GM19438 (cell line): ENCODE measurements around the gene HTR1E.
"Not testable (repeated sequence)": the region's sequence is repeated elsewhere in the genome, so short reads cannot be mapped to it uniquely, and the experiment has no call there.

Experiments
- ATAC-seq: cut with Tn5 transposase; IDR thresholded peaks from one replicate; pipeline ENCODE4 v1.9.1; 2021; ENCODE audit warnings: low read depth; ENCODE audit not compliant: unreplicated experiment

HTR1E gene, protein sequence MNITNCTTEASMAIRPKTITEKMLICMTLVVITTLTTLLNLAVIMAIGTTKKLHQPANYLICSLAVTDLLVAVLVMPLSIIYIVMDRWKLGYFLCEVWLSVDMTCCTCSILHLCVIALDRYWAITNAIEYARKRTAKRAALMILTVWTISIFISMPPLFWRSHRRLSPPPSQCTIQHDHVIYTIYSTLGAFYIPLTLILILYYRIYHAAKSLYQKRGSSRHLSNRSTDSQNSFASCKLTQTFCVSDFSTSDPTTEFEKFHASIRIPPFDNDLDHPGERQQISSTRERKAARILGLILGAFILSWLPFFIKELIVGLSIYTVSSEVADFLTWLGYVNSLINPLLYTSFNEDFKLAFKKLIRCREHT

GRCh38 chr6:86937219-86938079 is at the start of gene HTR1E:
HTR1E (plus strand) TSS chr6:86937528; CDS start chr6:87015335, 77,807 bp downstream.
- ATAC-seq = peak; percentile 66

GRCh38 chr6:86888301-86888700 is 49.0 kb upstream of the HTR1E start:
- ATAC-seq = no peak

DNA sequence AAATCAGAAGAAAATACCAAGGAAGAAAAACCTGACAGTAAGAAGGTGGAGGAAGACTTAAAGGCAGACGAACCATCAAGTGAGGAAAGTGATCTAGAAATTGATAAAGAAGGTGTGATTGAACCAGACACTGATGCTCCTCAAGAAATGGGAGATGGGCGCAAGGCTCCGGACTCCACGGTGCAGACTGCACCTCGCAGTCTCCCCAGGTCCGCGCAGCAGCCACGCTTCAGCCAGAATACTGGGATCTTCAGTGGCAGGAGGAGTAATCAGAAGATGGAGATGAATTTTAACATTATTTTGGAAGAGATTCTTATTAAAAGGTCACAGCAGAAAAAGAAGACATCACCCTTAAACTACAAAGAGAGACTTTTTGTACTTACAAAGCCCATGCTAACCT is 40.1 kb upstream of the HTR1E start:
- ATAC-seq = not testable (repeated sequence)

DNA sequence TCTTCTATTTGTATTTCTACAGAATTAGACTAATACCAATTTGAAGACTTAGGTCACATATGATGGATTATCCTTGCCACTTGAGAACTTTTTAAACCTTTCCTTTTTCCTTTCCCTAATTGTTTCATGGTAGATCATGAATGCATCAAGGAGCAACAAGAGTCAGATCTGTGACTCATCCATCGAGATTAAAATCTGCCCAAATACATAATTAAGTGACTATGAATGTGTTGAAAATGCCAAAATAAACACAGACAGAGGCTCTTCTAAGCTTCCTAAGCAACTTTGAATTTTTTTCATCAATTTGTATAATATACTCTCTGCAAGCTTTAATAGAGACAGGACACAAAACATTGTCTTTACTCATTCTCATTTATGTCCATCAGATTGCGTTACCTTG is 23.5 kb upstream of the HTR1E start:
- ATAC-seq = no peak

- no peak for ATAC-seq
These were observed 20.9 kb upstream of the HTR1E start for GRCh38 chr6:86916393-86916792.

- ATAC-seq = not testable (repeated sequence)
These were observed 10.2 kb upstream of the HTR1E start for GRCh38 chr6:86927138-86927537.

GRCh38 chr6:86927859-86928258 is 9.5 kb upstream of the HTR1E start:
- ATAC-seq = not testable (repeated sequence)

GRCh38 chr6:86934365-86934764 is 3.0 kb upstream of the HTR1E start:
- ATAC-seq = no peak

DNA sequence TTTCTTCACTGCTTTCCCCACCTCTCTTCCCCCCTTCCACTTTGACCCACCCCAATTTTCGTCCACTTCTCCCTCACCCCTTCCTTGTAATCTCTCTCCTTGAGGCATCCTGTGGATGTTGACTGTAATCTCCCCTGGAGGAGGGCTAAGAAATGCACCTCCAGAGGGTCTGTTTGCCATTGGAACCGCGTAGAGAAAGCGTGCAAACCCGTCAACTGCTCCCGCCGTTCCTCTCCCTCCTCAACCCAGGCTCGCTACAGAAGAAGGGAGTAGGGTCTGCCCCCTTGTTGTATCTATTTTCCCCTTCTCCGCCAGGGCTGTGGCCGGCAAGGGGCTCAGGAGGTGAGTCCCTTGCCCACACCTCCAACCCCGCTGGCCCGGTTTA is 502 bp upstream of the HTR1E start:
- peak; percentile 16 for ATAC-seq

DNA sequence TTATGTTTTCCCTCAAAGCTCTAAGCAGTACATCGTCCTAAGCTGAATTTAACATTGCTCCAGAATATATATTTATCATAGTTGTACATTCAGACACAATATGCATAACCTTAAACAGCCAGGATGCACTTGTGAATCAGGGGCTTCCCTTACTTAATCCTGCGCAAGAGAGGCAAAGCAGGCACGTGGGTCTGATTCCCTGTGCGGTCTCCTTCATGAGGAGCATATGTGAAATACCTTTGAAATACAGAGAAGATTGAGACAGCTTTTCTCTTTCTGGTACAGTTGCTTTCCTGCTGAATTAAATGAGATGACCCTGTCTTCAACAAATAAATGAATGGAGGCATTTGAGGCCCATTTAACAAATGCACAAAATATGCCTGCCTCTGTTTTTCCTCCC is 1.5 kb downstream of the HTR1E start:
- no peak for ATAC-seq

- ATAC-seq = no peak
These were observed 4.1 kb downstream of the HTR1E start for GRCh38 chr6:86941461-86941860.

GRCh38 chr6:86942769-86943516 is 5.6 kb downstream of the HTR1E start:
- ATAC-seq = no peak

DNA sequence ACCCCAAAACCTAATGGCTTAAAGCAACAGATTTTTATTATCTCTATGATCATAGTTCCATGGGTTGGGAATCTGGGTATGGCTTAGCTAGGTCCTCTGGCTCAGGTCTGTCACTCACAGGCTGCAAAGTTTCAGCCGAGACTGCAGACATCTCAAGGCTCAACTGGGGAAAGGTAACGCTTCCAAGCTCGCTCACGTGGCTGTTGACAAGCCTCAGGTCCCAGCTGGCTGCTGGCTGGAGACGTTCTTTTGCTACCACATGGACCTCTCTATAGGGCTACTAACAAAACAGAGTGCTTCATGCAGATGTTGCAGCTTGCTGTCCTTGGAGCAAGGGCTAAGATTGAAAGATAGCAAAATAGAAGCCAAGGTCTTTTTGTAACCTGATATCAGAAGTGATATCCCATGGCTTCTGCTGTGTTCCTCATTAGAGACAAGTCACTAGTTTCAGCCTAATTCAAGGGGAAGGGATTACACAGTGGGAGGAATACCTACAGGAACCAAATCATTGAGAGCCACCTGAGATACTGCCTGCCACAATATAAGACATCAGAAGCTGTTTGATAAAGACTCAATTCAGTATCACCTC is 6.6 kb downstream of the HTR1E start:
- no peak for ATAC-seq

DNA sequence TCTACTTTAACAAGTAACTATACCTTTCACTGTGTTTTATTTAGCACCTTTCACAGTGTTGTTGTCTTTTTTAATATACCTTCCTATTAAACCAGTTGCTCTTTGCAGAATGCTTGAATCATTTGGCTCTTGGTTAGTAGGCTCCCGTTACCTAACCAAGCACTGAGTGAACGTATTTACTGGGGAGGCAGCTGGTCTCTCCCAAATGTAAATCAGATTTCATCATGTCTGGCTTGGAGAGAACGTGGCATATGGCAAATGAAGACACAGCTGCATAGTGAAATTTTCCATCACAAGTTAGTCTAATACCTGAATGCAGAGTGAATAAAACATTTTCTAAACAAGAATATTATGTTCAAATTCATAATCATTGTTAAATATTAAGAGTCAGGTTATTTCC is 12.4 kb downstream of the HTR1E start:
- no peak for ATAC-seq

DNA sequence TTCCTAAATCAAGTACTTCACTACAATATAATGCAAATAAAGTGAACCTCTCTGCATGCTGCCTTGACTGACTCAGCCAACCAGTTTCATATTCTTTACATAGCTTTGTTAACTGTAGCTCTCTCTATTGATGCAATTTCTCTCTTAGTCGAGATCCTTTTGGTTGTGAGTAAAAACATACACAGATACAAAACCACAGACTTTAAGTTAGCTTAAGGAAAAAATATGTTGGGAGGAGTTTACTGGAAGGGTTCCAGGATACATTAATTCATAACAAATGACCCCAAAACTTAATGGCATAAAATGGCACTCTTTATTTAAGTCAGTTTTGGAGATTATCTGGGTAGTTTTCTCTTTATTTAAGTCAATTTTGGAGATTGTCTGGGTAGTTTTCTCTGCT is 15.7 kb downstream of the HTR1E start:
- no peak for ATAC-seq

GRCh38 chr6:86959656-86960055 is 22.3 kb downstream of the HTR1E start:
- ATAC-seq = no peak

DNA sequence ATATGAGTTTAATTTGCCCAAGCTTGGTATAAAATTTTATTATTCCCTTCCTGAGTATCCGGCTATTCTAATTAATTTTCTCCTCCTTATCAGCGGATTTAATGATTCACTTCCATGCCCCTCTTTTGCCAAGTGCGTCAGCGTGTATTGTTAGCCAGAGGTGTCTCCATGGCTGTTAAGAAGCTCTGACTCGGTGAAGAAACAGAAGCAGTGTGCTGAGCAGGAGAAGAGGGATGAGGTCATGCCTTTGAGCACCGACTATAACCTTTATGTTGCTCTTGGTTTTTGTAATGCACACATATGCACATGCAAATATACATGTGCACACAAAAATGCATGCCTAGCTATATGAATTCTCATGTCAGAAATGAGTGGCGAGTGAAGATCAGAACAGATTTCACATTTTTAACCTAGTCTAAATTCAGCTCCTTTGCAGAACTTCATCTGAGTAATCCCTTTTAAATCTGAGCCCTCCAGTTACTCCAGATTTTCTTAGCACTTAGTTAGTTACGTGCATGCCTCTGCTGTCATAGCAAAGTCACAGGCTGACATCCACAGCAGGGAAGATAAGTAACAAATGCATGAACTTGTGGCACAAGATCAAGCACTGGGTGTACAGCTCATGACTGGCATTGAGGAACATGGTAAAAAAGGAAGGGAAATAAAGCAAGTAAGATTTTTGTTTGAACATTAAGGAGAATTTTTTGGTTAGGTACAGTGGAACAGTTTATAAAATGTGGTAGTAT is 24.3 kb downstream of the HTR1E start:
- no peak for ATAC-seq

DNA sequence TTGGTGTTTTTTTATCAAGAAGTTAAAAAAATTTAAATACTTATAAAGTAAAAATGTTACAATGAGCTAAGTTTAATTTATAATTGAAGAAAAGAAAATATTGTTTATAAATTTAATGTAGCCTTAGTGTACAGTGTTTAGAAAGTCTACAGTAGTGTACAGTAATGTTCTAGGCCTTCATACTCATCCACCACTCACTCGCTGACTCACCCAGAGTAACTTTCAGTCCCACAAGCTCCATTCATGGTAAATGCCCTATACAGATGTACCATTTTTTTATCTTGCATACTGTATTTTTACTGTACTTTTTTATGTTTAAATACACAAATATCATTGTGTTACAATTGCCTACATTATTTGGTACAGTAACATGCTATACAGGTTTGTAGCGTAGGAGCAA is 26.0 kb downstream of the HTR1E start:
- ATAC-seq = no peak

GRCh38 chr6:86964029-86964579 is 26.8 kb downstream of the HTR1E start:
- ATAC-seq = no peak

DNA sequence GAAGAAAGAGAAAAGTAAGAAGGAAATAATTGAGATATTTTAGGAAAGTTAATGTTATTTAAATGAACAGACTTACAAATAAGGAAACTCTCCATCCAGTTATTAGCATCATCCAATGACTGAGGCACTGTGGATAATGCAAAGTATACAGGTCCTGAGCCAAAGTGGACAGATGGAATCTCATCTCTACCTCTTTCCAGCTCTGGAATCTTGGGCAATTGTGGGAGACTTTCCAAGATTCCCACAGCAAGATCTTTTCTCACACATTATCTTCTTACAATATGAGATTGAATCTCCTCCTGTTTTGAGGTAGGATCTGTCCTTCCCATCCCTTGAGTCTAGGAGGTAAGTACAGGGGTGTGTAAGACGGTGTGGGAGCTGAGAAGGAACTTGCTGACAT is 28.9 kb downstream of the HTR1E start:
- no peak for ATAC-seq
